ENCODE measurements around the gene CNDP2. TPM values are rescaled to one million over a fixed set of nuclear protein-coding genes. Genes with fewer than 3 reads are reported as not detected.

CNDP2 gene
- total RNA-seq, 4 donors from 2014 or later: 78.8 to 132 (median 89.3) TPM

DNA sequence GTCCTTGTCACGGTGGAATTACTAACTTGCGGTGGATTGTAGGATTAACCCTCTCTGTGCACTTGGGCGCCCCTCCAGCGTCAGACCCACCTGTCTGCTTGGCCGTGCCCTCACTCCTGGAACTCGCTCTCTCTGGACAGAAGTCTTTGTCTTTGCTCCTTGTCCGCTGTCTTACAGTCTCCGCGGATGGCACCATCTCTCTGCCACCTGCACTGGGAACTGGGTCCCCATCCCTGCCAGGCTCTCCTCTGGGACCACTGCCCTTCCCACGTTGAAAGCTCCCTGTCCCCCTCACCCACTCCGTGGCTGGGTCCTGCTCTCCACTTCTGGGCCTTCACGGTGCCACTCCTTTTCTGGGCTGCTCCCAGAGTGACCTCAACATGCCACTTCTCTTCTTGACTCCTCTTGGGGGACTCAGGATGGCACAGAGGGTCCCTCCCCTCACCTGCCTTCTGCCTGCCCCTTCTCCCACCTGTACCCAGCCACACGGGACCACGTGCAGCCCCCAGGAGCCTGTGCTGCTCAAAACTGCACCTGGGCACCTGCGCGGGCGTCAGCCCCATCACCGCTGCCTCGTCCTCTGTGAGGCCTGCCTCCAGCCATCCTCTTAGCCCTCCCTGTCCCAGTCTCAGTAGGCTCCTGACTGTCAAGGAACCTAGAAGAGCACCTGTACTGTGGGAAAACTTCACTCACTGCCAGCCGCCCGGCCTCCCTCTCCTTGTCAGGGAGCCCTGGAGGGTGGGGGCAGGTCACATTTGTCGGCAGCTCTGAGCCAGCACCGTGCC lies 11.1 kb downstream of the CNDP2 start:
- TF ChIP-seq, protein P1, sequence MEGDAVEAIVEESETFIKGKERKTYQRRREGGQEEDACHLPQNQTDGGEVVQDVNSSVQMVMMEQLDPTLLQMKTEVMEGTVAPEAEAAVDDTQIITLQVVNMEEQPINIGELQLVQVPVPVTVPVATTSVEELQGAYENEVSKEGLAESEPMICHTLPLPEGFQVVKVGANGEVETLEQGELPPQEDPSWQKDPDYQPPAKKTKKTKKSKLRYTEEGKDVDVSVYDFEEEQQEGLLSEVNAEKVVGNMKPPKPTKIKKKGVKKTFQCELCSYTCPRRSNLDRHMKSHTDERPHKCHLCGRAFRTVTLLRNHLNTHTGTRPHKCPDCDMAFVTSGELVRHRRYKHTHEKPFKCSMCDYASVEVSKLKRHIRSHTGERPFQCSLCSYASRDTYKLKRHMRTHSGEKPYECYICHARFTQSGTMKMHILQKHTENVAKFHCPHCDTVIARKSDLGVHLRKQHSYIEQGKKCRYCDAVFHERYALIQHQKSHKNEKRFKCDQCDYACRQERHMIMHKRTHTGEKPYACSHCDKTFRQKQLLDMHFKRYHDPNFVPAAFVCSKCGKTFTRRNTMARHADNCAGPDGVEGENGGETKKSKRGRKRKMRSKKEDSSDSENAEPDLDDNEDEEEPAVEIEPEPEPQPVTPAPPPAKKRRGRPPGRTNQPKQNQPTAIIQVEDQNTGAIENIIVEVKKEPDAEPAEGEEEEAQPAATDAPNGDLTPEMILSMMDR (IDR thresholded peaks at IDR 0.05): no peak
- no peak for ATAC-seq (ENCODE audit: low FRiP score)
- no peak for DNase-seq (ENCODE audit: low spot score)

DNA sequence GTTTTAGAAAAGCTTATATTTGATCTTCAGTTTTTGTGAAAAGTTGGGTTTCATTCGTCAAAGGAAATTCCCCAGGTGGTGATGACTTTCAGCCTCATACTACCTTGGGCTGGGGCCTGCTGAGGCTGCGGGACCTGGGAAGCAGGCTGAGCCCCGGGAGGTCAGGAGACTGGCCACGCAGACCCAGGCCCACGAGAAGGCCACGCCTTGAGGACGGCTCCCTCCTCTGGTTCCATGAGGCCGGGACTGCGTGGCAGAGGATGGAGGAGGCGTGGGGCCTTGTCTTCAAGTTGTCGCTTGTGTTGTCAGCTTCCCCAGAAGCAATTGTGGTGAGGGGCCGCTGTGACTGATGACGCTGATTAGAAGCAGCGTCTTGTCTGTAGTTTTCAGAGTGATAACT lies 11.8 kb downstream of the CNDP2 start:
- no peak for ATAC-seq (ENCODE audit: low FRiP score)
- DNase-seq (ENCODE audit: low spot score): no peak
- TF ChIP-seq, protein P1 (IDR thresholded peaks at IDR 0.05): no peak

DNA sequence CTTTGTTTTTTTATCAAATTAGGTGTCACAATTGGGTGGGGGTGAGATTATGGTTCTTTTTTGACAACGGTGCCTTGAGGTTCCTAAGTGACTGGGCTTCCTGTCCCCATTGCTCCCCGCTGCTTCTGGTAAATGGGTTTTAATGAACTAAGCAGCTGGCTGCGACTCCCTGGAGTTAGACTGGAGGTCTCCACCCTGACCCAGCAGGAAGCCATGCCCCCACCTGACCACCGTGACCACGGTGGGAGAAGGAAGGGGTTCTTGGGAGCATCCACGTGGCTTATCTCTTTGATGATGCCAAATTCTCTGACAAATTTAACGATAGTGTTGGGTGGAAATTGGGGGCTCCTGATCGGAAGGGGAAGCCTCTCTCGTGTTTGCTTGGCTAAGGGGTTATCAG lies 12.2 kb downstream of the CNDP2 start:
- ATAC-seq (ENCODE audit: low FRiP score) (no peak), DNase-seq (ENCODE audit: low spot score) (no peak)
- TF ChIP-seq, protein P1 (IDR thresholded peaks at IDR 0.05): no peak

DNA sequence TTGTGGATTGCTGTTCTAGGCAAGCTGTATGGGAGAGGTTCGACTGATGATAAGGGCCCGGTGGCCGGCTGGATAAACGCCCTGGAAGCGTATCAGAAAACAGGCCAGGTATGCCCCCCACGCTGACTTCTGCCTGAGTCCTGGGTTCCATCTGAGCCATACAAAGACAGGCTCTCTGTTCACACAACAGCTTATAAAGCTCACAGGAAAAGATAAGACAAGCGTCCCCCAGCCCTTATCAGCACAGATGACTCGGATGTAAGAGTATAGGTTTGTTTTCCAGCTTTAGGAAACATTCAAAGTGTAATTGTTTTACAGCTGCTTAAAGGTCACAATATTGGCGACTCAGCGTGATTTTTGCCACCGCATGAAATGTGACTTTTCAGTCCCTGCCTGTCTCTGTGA lies 12.7 kb downstream of the CNDP2 start:
- DNase-seq (ENCODE audit: low spot score) (no peak), ATAC-seq (ENCODE audit: low FRiP score) (no peak)
- TF ChIP-seq, protein P1 (IDR thresholded peaks at IDR 0.05): no peak

DNA sequence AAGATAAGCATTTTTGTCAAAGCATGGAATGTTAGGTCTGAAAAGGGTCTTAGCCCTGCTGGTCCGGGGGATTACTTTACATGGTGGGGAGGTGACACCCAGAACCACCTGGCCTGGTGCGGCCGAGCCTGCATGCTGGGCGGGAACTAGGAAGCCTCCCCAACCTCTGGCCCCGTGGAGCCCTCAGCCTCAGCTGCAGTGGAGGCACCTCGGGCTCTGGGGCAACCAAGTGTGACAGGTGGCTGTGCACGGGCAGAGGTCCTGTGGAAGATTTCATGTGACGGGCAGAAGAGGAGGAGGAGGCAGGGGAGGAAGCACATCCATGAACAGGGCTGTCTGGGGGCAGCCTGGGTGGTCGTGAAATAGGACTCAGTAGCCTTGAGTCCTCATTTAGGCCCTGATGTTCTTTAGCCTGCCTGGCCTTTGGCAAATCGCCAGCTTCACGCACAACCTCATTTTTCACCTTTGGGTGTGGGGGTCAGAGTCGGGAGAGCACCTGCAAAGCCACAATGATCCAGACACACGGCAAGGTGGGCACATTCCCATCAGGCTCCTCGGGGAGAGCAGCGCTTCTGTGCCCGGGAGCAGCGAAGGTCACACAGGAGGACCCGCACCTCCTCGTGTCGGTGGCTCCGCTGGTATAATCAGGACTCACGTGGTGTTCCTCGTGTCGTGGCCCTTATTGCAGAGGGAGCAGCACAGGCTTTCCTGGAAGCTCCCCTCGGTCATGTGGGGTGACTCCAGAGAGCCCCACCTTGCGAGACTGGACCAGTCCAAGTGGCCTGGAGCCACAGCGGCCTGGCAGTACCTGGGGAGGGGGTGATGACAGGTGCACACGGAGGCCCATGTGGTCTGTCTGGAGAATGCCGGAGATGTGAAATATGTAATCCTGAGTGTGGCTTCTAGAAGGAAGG lies 13.9 kb downstream of the CNDP2 start:
- ATAC-seq (ENCODE audit: low FRiP score) (no peak), DNase-seq (ENCODE audit: low spot score) (no peak)
- TF ChIP-seq, protein P1 (IDR thresholded peaks at IDR 0.05): no peak

DNA sequence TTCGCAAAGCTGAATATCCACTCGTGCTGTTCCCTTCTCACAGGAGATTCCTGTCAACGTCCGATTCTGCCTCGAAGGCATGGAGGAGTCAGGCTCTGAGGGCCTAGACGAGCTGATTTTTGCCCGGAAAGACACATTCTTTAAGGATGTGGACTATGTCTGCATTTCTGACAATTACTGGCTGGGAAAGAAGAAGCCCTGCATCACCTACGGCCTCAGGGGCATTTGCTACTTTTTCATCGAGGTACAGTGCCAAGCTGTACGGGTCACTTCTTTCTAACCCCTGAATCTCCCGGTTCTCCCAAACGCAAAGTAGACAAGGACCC lies 14.6 kb downstream of the CNDP2 start:
- no peak for ATAC-seq (ENCODE audit: low FRiP score)
- DNase-seq (ENCODE audit: low spot score): no peak
- TF ChIP-seq, protein P1 (IDR thresholded peaks at IDR 0.05): no peak

Measured in omental fat pad (tissue), 4 donors.